NT2/D1 (cell line): ENCODE measurements around the gene POLR1A.

Source experiments
- SUZ12 ChIP-seq: IDR thresholded peaks from 2 replicates; pipeline ENCODE4 v1.6.1; 2011; ENCODE audit not compliant: insufficient read length, insufficient read depth; ENCODE audit errors: extremely low read depth
- YY1 ChIP-seq: IDR thresholded peaks from 2 replicates; pipeline ENCODE4 v1.6.1; 2011; ENCODE audit not compliant: insufficient read length, insufficient read depth
- ZNF274 ChIP-seq: IDR thresholded peaks from 2 replicates; pipeline ENCODE4 v1.6.1; 2011; ENCODE audit warnings: mild to moderate bottlenecking, low read depth, low read length

- no peak for TF ChIP-seq YY1
- no peak for TF ChIP-seq ZNF274
- no peak for TF ChIP-seq SUZ12
These were observed 119.6 kb downstream of the POLR1A start for GRCh38 chr2:85986121-85986520.
